CD14-positive monocyte (primary cell): ENCODE measurements around the gene CLIP4. TPM values are rescaled to one million over a fixed set of nuclear protein-coding genes. Genes with fewer than 3 reads are reported as not detected.

Source experiments
- DNase-seq, 3 donors: peaks; one replicate each; pipeline ENCODE4 v3.0.0-alpha.2; 2011 to 2022
- H2AFZ ChIP-seq: 2 replicates; pipeline ENCODE4 v1.6.0; 2012; ENCODE audit warnings: mild to moderate bottlenecking, low read depth, low read length, inconsistent platforms; ENCODE audit not compliant: insufficient read depth, poor library complexity, severe bottlenecking
- H3K27ac ChIP-seq, 2 donors: 1 replicate in 1 of 2; 2 replicates in 1 of 2; pipeline ENCODE4 v1.5.1; 2012 to 2013; ENCODE audit warnings: low read length in 2 of 2, control low read depth in 1 of 2, inconsistent platforms in 1 of 2, low read depth in 1 of 2, mild to moderate bottlenecking in 1 of 2
- H3K27me3 ChIP-seq, 2 donors: one replicate each; pipeline versions ENCODE4 v1.6.0 to v1.6.1; 2011 to 2013; ENCODE audit warnings: low read length in 2 of 2; ENCODE audit not compliant: control insufficient read depth in 2 of 2, insufficient read depth in 2 of 2
- H3K36me3 ChIP-seq, 2 donors: replicated peaks in 1 of 2; 1 replicate in 1 of 2; 2 replicates in 1 of 2; pipeline versions ENCODE4 v1.5.1 to v1.6.1; 2012 to 2013; ENCODE audit warnings: low read length in 2 of 2, control low read depth in 1 of 2, inconsistent platforms in 1 of 2, mild to moderate bottlenecking in 1 of 2; ENCODE audit not compliant: insufficient read depth in 2 of 2, control insufficient read depth in 1 of 2
- H3K4me1 ChIP-seq, 2 donors: 1 replicate in 1 of 2; 2 replicates in 1 of 2; pipeline versions ENCODE4 v1.5.1 to v1.6.1; 2012 to 2013; ENCODE audit warnings: low read length in 2 of 2, control low read depth in 1 of 2, inconsistent platforms in 1 of 2, mild to moderate bottlenecking in 1 of 2, moderate library complexity in 1 of 2; ENCODE audit not compliant: insufficient read depth in 2 of 2, control insufficient read depth in 1 of 2
- H3K4me2 ChIP-seq: replicated peaks from 2 replicates; pipeline ENCODE3; 2012; ENCODE audit warnings: low read length, moderate library complexity, mild to moderate bottlenecking; ENCODE audit not compliant: poor library complexity, severe bottlenecking; ENCODE audit errors: extremely low read depth
- H3K4me3 ChIP-seq, 3 experiments: fragments of 200-600 bp in 1 of 3; sonication (generic) in 1 of 3; replicated peaks in 1 of 3; 1 replicate in 2 of 3; 2 replicates in 1 of 3; pipeline ENCODE4 v1.5.1; 2011 to 2013; ENCODE audit warnings: low read length in 3 of 3, mild to moderate bottlenecking in 3 of 3, control low read depth in 2 of 3, low read depth in 2 of 3, inconsistent platforms in 1 of 3, moderate library complexity in 1 of 3
- H3K79me2 ChIP-seq: 2 replicates; pipeline ENCODE4 v1.6.0; 2012; ENCODE audit warnings: mild to moderate bottlenecking, control low read depth, inconsistent platforms, low read length, moderate library complexity; ENCODE audit not compliant: insufficient read depth
- H3K9ac ChIP-seq: 2 replicates; pipeline ENCODE4 v1.6.0; 2017; ENCODE audit warnings: low read length, mild to moderate bottlenecking; ENCODE audit not compliant: insufficient read depth, poor library complexity, severe bottlenecking
- H3K9me3 ChIP-seq, 2 donors: replicated peaks in 1 of 2; 1 replicate in 1 of 2; 2 replicates in 1 of 2; pipeline versions ENCODE4 v1.5.1 to v1.6.1; 2012 to 2013; ENCODE audit warnings: low read length in 2 of 2, control low read depth in 1 of 2; ENCODE audit not compliant: control insufficient read depth in 1 of 2, insufficient read depth in 1 of 2
- H4K20me1 ChIP-seq: 2 replicates; pipeline ENCODE4 v1.6.0; 2012; ENCODE audit warnings: mild to moderate bottlenecking, low read length, control low read depth, moderate library complexity; ENCODE audit not compliant: insufficient read depth
- H3K27ac Mint-ChIP-seq, 7 donors: one replicate each; pipeline ENCODE4 v1.8.0; 2020; ENCODE audit warnings: mild to moderate bottlenecking in 7 of 7, mixed read lengths in 7 of 7, moderate library complexity in 6 of 7, inconsistent platforms in 2 of 7
- H3K27me3 Mint-ChIP-seq, 3 donors: one replicate each; pipeline ENCODE4 v1.8.0; 2021 to 2022; ENCODE audit warnings: low read depth in 3 of 3, mild to moderate bottlenecking in 3 of 3, mixed read lengths in 3 of 3, moderate library complexity in 3 of 3, inconsistent platforms in 1 of 3
- H3K36me3 Mint-ChIP-seq, 2 donors: one replicate each; pipeline ENCODE4 v1.8.0; 2020; ENCODE audit warnings: mixed read lengths in 2 of 2, inconsistent platforms in 1 of 2, mild to moderate bottlenecking in 1 of 2
- H3K4me1 Mint-ChIP-seq: one replicate; pipeline ENCODE4 v1.8.0; 2020; ENCODE audit warnings: mild to moderate bottlenecking, mixed read lengths
- H3K4me3 Mint-ChIP-seq, 2 donors: one replicate each; pipeline ENCODE4 v1.8.0; 2020; ENCODE audit warnings: mild to moderate bottlenecking in 2 of 2, mixed read lengths in 2 of 2, moderate library complexity in 1 of 2
- H3K9me3 Mint-ChIP-seq, 7 donors: one replicate each; pipeline ENCODE4 v1.8.0; 2020 to 2022; ENCODE audit warnings: mixed read lengths in 7 of 7, mild to moderate bottlenecking in 6 of 7, moderate library complexity in 6 of 7, inconsistent platforms in 2 of 7
- CTCF ChIP-seq: fragments of 200-600 bp; IDR thresholded peaks from one replicate; pipeline ENCODE4 v1.8.0; 2022; ENCODE audit warnings: antibody characterized with exemption, mild to moderate bottlenecking
- WGBS: methylation state at CpG from one replicate; pipeline ENCODE4 v1.1.5; 2013; ENCODE audit warnings: missing lambda C conversion rate; ENCODE audit not compliant: insufficient coverage; 5-methylcytosine and 5-hydroxymethylcytosine counted together
- intact Hi-C, 2 donors: fragments of 100-400 bp; cut with micrococcal nuclease; formaldehyde crosslinking; loops; one replicate each; pipeline versions ENCODE4 v1.15.0 to v1.15.1; 2023
- polyA plus RNA-seq, 3 donors: library from polyadenylated mRNA; depleted of rRNA in 1 of 3; unstranded in 2 of 3; stranded (reverse) in 1 of 3; fragments of 300-500 nt in 2 of 3; fragments of >200 nt in 1 of 3; fragmentation: Illumina TruSeq in 2 of 3; gene quantifications; 1 replicate in 2 of 3; 2 replicates in 1 of 3; pipeline ENCODE4 v1.2.3, GENCODE V29; 2012 to 2021

CLIP4 gene
- polyA plus RNA-seq, 3 donors: 19.6 to 29.8 (median 21.7) TPM

GRCh38 chr2:29219374-29219773 lies 104.2 kb downstream of the CLIP4 start:
- peaks cover 8% of the 10 kb centered on the region for H3K4me1 Mint-ChIP-seq
- peaks cover 9 to 12% of the 10 kb centered on the region in 2 donors for H3K4me1 ChIP-seq
- no peaks in the 10 kb centered on the region for H3K27me3 ChIP-seq

GRCh38 chr2:29220506-29221270 lies 105.5 kb downstream of the CLIP4 start:
- Mint-ChIP-seq H3K4me3 (no peak overlapping the region), H3K27me3 (peaks cover 11 to 35% (median 20%) of the 10 kb centered on the region in 3 donors), H3K4me1 (peaks cover 10% of the 10 kb centered on the region), H3K9me3 (no peaks in the 10 kb centered on the region), H3K36me3 (no peaks in the 10 kb centered on the region), H3K27ac (peak overlapping the region in 1 of 7 donors; percentile 30)
- WGBS: 94% methylated on average over 12 of the region's 12 CpGs
- DNase-seq: no peak
- H4K20me1 ChIP-seq: no peaks in the 10 kb centered on the region
- peaks cover 11 to 16% of the 10 kb centered on the region in 2 donors for H3K4me1 ChIP-seq
- no peaks in the 10 kb centered on the region for H3K79me2 ChIP-seq
- H3K9ac ChIP-seq: no peak overlapping the region
- H3K36me3 ChIP-seq: no peaks in the 10 kb centered on the region
- peaks cover 0 to 4% of the 10 kb centered on the region in 2 donors for H3K27me3 ChIP-seq
- no peaks in the 10 kb centered on the region for H3K9me3 ChIP-seq
- H2AFZ ChIP-seq: no peak overlapping the region
- no peak for TF ChIP-seq CTCF
- no peak overlapping the region for H3K27ac ChIP-seq
- intact Hi-C loops: no loop called here
- H3K4me2 ChIP-seq: no peak overlapping the region
- H3K4me3 ChIP-seq: no peak overlapping the region

More at GRCh38 chr2:29219374-29219773, 104.2 kb downstream of the CLIP4 start:
- no peak overlapping the region for H3K9ac ChIP-seq
- Mint-ChIP-seq H3K27ac (no peak overlapping the region), H3K4me3 (no peak overlapping the region), H3K27me3 (peaks cover 10 to 24% (median 22%) of the 10 kb centered on the region in 3 donors), H3K9me3 (no peaks in the 10 kb centered on the region), H3K36me3 (no peaks in the 10 kb centered on the region)
- intact Hi-C loops: no loop called here
- no peak overlapping the region for H2AFZ ChIP-seq
- H3K9me3 ChIP-seq: no peaks in the 10 kb centered on the region
- no peaks in the 10 kb centered on the region for H3K79me2 ChIP-seq
- no peak for DNase-seq
- H4K20me1 ChIP-seq: no peaks in the 10 kb centered on the region
- H3K27ac ChIP-seq: no peak overlapping the region
- no peaks in the 10 kb centered on the region for H3K36me3 ChIP-seq
- WGBS: 100% methylated on average over 4 of the region's 4 CpGs
- no peak for TF ChIP-seq CTCF
- H3K4me3 ChIP-seq: no peak overlapping the region
- H3K4me2 ChIP-seq: no peak overlapping the region
